GM23338 (cell line): ENCODE results near the gene PPP1R16B. TPM values are rescaled to one million over a fixed set of nuclear protein-coding genes. Genes with fewer than 3 reads are reported as not detected.

ENCODE experiments used
- ATAC-seq: fragments of 200-7000 bp; cut with Tn5 transposase; 3 replicates; pipeline ENCODE4 v1.9.1; 2020
- DNase-seq: peaks from one replicate; pipeline ENCODE4 v3.0.0-alpha.2; 2015; ENCODE audit warnings: low spot score
- H2AFZ ChIP-seq: fragments of 200-600 bp; sonication (generic); 2 replicates; pipeline ENCODE4 v1.8.0; 2016; ENCODE audit warnings: antibody characterized with exemption, mild to moderate bottlenecking, moderate library complexity
- H3F3A ChIP-seq: fragments of 200-600 bp; sonication (generic); replicated peaks from 2 replicates; pipeline ENCODE4 v1.8.0; 2017; ENCODE audit warnings: antibody characterized with exemption, mixed run types, low read depth
- H3K27ac ChIP-seq: fragments of 200-600 bp; sonication (generic); 2 replicates; pipeline ENCODE4 v1.6.1; 2016; ENCODE audit warnings: low read depth
- H3K27me3 ChIP-seq: fragments of 200-600 bp; sonication (generic); 2 replicates; pipeline ENCODE4 v1.8.0; 2016; ENCODE audit warnings: mild to moderate bottlenecking, mixed run types, moderate library complexity; ENCODE audit not compliant: insufficient read depth
- H3K36me3 ChIP-seq: fragments of 200-600 bp; sonication (generic); 2 replicates; pipeline ENCODE4 v1.8.0; 2016; ENCODE audit warnings: mild to moderate bottlenecking; ENCODE audit not compliant: insufficient read depth
- H3K4me1 ChIP-seq: fragments of 200-600 bp; sonication (generic); 2 replicates; pipeline ENCODE4 v1.8.0; 2016; ENCODE audit warnings: mild to moderate bottlenecking, moderate library complexity; ENCODE audit not compliant: insufficient read depth
- H3K4me2 ChIP-seq: fragments of 200-600 bp; sonication (generic); 2 replicates; pipeline ENCODE4 v1.7.1; 2017; ENCODE audit warnings: mixed run types
- H3K4me3 ChIP-seq: fragments of 200-600 bp; sonication (generic); 2 replicates; pipeline ENCODE4 v1.6.1; 2016; ENCODE audit warnings: mixed run types
- H3K79me2 ChIP-seq: fragments of 200-600 bp; sonication (generic); replicated peaks from 2 replicates; pipeline ENCODE4 v1.8.0; 2017; ENCODE audit warnings: mild to moderate bottlenecking; ENCODE audit not compliant: insufficient read depth
- H3K9me2 ChIP-seq: fragments of 200-600 bp; sonication (generic); 2 replicates; pipeline ENCODE4 v1.8.0; 2017; ENCODE audit not compliant: insufficient read depth
- H4K20me1 ChIP-seq: fragments of 200-600 bp; sonication (generic); replicated peaks from 2 replicates; pipeline ENCODE4 v1.8.0; 2017; ENCODE audit warnings: mild to moderate bottlenecking; ENCODE audit not compliant: insufficient read depth
- H3K27ac Mint-ChIP-seq: 2 replicates; pipeline ENCODE4 v1.8.0; 2020; ENCODE audit warnings: inconsistent platforms, mild to moderate bottlenecking, moderate library complexity, mixed read lengths
- H3K27me3 Mint-ChIP-seq: 3 replicates; pipeline ENCODE4 v1.8.0; 2022; ENCODE audit warnings: low read depth, mild to moderate bottlenecking, moderate library complexity, mixed read lengths, inconsistent platforms; ENCODE audit not compliant: insufficient read depth, poor library complexity
- H3K36me3 Mint-ChIP-seq: 3 replicates; pipeline ENCODE4 v1.8.0; 2021; ENCODE audit warnings: low read depth, mild to moderate bottlenecking, inconsistent platforms, moderate library complexity, mixed read lengths
- H3K4me1 Mint-ChIP-seq: 3 replicates; pipeline ENCODE4 v1.8.0; 2020; ENCODE audit warnings: mild to moderate bottlenecking, inconsistent platforms, mixed read lengths
- H3K4me3 Mint-ChIP-seq: 3 replicates; pipeline ENCODE4 v1.8.0; 2021; ENCODE audit warnings: moderate library complexity, mild to moderate bottlenecking, inconsistent platforms, mixed read lengths
- H3K9me3 Mint-ChIP-seq: 3 replicates; pipeline ENCODE4 v1.8.0; 2020; ENCODE audit warnings: moderate library complexity, mild to moderate bottlenecking, inconsistent platforms, mixed read lengths
- CREB1 ChIP-seq: fragments of 250-450 bp; sonication (Bioruptor Pico); IDR thresholded peaks from 2 replicates; pipeline ENCODE4 v1.5.0; 2020; ENCODE audit warnings: low read depth, mild to moderate bottlenecking, moderate library complexity
- CTCF ChIP-seq, 2 experiments: fragments of 200-600 bp in 1 of 2; sonication (generic) in 1 of 2; conservative IDR thresholded peaks; 2 replicates each; pipeline versions ENCODE4 v1.5.1 to v1.6.1; 2016 to 2017; ENCODE audit warnings: antibody characterized with exemption in 2 of 2, low read depth in 2 of 2, mild to moderate bottlenecking in 2 of 2, moderate library complexity in 1 of 2
- ETS1 ChIP-seq: IDR thresholded peaks from 2 replicates; pipeline ENCODE4 v1.6.1; 2016; ENCODE audit warnings: antibody characterized with exemption
- EZH2 ChIP-seq: fragments of 200-600 bp; sonication (generic); IDR thresholded peaks from one replicate; pipeline ENCODE4 v1.8.0; 2017; ENCODE audit warnings: antibody characterized with exemption, mild to moderate bottlenecking, low read depth; ENCODE audit not compliant: unreplicated experiment
- EZH2phosphoT487 ChIP-seq: fragments of 200-600 bp; sonication (generic); IDR thresholded peaks from one replicate; pipeline ENCODE4 v1.8.1; 2018; ENCODE audit warnings: antibody characterized with exemption; ENCODE audit not compliant: unreplicated experiment
- REST ChIP-seq: IDR thresholded peaks from one replicate; pipeline ENCODE4 v1.6.1; 2018; ENCODE audit warnings: antibody characterized with exemption; ENCODE audit not compliant: unreplicated experiment
- STAT1 ChIP-seq: IDR thresholded peaks from one replicate; pipeline ENCODE4 v1.6.1; 2016; ENCODE audit warnings: antibody characterized with exemption; ENCODE audit not compliant: unreplicated experiment
- ZNF114 ChIP-seq: fragments of 250-450 bp; sonication (Bioruptor Pico); IDR thresholded peaks from 2 replicates; pipeline ENCODE4 v1.5.0; 2020; ENCODE audit warnings: mild to moderate bottlenecking, moderate library complexity
- polyA plus RNA-seq: library from polyadenylated mRNA; unstranded; fragments of >200 nt; fragmentation: Nextera tagmentation; extraction: Ambion mirVana; gene quantifications from 2 replicates; pipeline ENCODE4 v1.2.1, GENCODE V29; 2016
- total RNA-seq: library from RNA; depleted of rRNA; stranded (reverse); fragments of >200 nt; shearing (Covaris generic); gene quantifications from 2 replicates; pipeline ENCODE4 v1.2.3, GENCODE V29; 2014

The PPP1R16B gene
- total and polyA plus RNA-seq, 2 experiments from 2014 or later = 1.6 to 11.5 TPM

- TF ChIP-seq ZNF114 (CRISPR knock-in tag) = no peak
- TF ChIP-seq EZH2phosphoT487 = no peak
- no peak for TF ChIP-seq CREB1
- no peak for TF ChIP-seq ETS1
- no peak for TF ChIP-seq CTCF (conservative IDR thresholded peaks at IDR 0.05; ENCODE audit: low read depth in 2 of 2)
- no peak for TF ChIP-seq STAT1
- no peak for TF ChIP-seq EZH2
Observed at GRCh38 chr20:38951611-38952010, 146.1 kb downstream of the PPP1R16B start (continued).

- no peak overlapping the region for H2AFZ ChIP-seq
- H3K79me2 ChIP-seq = peaks cover 14% of the 10 kb centered on the region; the same call in 1 of the 2 replicates
- TF ChIP-seq ETS1 (no peak), REST (no peak)
- H3K4me3 ChIP-seq = no peak overlapping the region
- peaks cover 46% of the 10 kb centered on the region for H3K36me3 ChIP-seq
- peaks cover 10% of the 10 kb centered on the region; the same call in 1 of the 2 replicates for H3F3A ChIP-seq
- H3K9me3 Mint-ChIP-seq = no peaks in the 10 kb centered on the region
- no peaks in the 10 kb centered on the region for H3K4me1 ChIP-seq
- ATAC-seq = no peak
- H3K27ac Mint-ChIP-seq = no peak overlapping the region
- peaks cover 75% of the 10 kb centered on the region for H3K36me3 Mint-ChIP-seq
- H3K4me3 Mint-ChIP-seq = no peak overlapping the region
- no peak overlapping the region for H3K27ac ChIP-seq
- no peaks in the 10 kb centered on the region for H3K27me3 ChIP-seq
- peaks cover 12% of the 10 kb centered on the region; the same call in 1 of the 2 replicates for H4K20me1 ChIP-seq
- no peaks in the 10 kb centered on the region for H3K9me2 ChIP-seq
- no peak overlapping the region for H3K4me2 ChIP-seq
- peaks cover 5% of the 10 kb centered on the region for H3K27me3 Mint-ChIP-seq
- no peaks in the 10 kb centered on the region for H3K4me1 Mint-ChIP-seq
- no peak for DNase-seq
Observed at GRCh38 chr20:38952153-38952552, 146.7 kb downstream of the PPP1R16B start.
